Neural progenitor cell (in vitro differentiated cells): Measurements from ENCODE around the gene BCL2L13. TPM values are rescaled to one million over a fixed set of nuclear protein-coding genes. Genes with fewer than 3 reads are reported as not detected.

ENCODE experiments used
- DNase-seq: peaks from one replicate; pipeline ENCODE4 v3.0.0-alpha.2; 2016; ENCODE audit warnings: low spot score
- H2AFZ ChIP-seq: fragments of 200-600 bp; sonication (generic); replicated peaks from 2 replicates; pipeline ENCODE4 v1.6.1; 2016; ENCODE audit warnings: antibody characterized with exemption
- H3F3A ChIP-seq: fragments of 200-600 bp; sonication (generic); 2 replicates; pipeline ENCODE4 v1.6.1; 2016; ENCODE audit warnings: antibody characterized with exemption, low read depth
- H3K27ac ChIP-seq: fragments of 200-600 bp; sonication (generic); 2 replicates; pipeline ENCODE4 v1.5.1; 2016; ENCODE audit warnings: mild to moderate bottlenecking
- H3K27me3 ChIP-seq: fragments of 200-600 bp; sonication (generic); 2 replicates; pipeline ENCODE4 v1.6.1; 2016; ENCODE audit warnings: mild to moderate bottlenecking, moderate library complexity
- H3K36me3 ChIP-seq: fragments of 200-600 bp; sonication (generic); 2 replicates; pipeline ENCODE4 v1.5.1; 2016
- H3K4me1 ChIP-seq: fragments of 200-600 bp; sonication (generic); 2 replicates; pipeline ENCODE4 v1.6.1; 2016; ENCODE audit warnings: mixed run types
- H3K4me2 ChIP-seq: fragments of 200-600 bp; sonication (generic); 2 replicates; pipeline ENCODE4 v1.6.1; 2016
- H3K4me3 ChIP-seq: fragments of 200-600 bp; sonication (generic); 2 replicates; pipeline ENCODE4 v1.5.1; 2016
- H3K79me2 ChIP-seq: fragments of 200-600 bp; sonication (generic); 2 replicates; pipeline ENCODE4 v1.6.1; 2016; ENCODE audit warnings: low read depth
- H3K9ac ChIP-seq: fragments of 200-600 bp; sonication (generic); 2 replicates; pipeline ENCODE4 v1.6.1; 2016
- H3K9me3 ChIP-seq: fragments of 200-600 bp; sonication (generic); 2 replicates; pipeline ENCODE4 v1.5.1; 2016; ENCODE audit warnings: low read depth
- H4K20me1 ChIP-seq: fragments of 200-600 bp; sonication (generic); 2 replicates; pipeline ENCODE4 v1.6.1; 2016; ENCODE audit warnings: low read depth
- H3K27ac Mint-ChIP-seq: 3 replicates; pipeline ENCODE4 v1.8.0; 2021; ENCODE audit warnings: mixed read lengths
- H3K27me3 Mint-ChIP-seq: 2 replicates; pipeline ENCODE4 v1.8.0; 2022; ENCODE audit warnings: low read depth, mild to moderate bottlenecking, inconsistent platforms, moderate library complexity, mixed read lengths; ENCODE audit not compliant: insufficient read depth
- H3K36me3 Mint-ChIP-seq: 3 replicates; pipeline ENCODE4 v1.8.0; 2021; ENCODE audit warnings: mixed read lengths
- H3K4me1 Mint-ChIP-seq: 3 replicates; pipeline ENCODE4 v1.8.0; 2021; ENCODE audit warnings: mixed read lengths
- H3K4me3 Mint-ChIP-seq: 3 replicates; pipeline ENCODE4 v1.8.0; 2021; ENCODE audit warnings: mild to moderate bottlenecking, moderate library complexity, mixed read lengths
- H3K9me3 Mint-ChIP-seq: 3 replicates; pipeline ENCODE4 v1.8.0; 2020; ENCODE audit warnings: mixed read lengths
- EZH2 ChIP-seq: fragments of 200-600 bp; sonication (generic); IDR thresholded peaks from 2 replicates; pipeline ENCODE4 v1.6.1; 2017; ENCODE audit warnings: antibody characterized with exemption, mild to moderate bottlenecking, moderate library complexity
- EZH2phosphoT487 ChIP-seq: fragments of 200-600 bp; sonication (generic); IDR thresholded peaks from 2 replicates; pipeline ENCODE4 v1.6.1; 2017; ENCODE audit warnings: antibody characterized with exemption
- total RNA-seq: library from RNA; depleted of rRNA; stranded (reverse); fragments of >200 nt; gene quantifications from 2 replicates; pipeline ENCODE4 v1.2.3, GENCODE V29; 2015; ENCODE audit warnings: low replicate concordance
- TF ChIP-seq, protein P1 (sequence below): fragments of 200-600 bp; sonication (generic); IDR thresholded peaks from 2 replicates; pipeline ENCODE4 v1.5.1; 2017; ENCODE audit warnings: antibody characterized with exemption, mild to moderate bottlenecking

The BCL2L13 gene
- total RNA-seq, 1 donor from 2014 or later = 47.7 TPM

DNA sequence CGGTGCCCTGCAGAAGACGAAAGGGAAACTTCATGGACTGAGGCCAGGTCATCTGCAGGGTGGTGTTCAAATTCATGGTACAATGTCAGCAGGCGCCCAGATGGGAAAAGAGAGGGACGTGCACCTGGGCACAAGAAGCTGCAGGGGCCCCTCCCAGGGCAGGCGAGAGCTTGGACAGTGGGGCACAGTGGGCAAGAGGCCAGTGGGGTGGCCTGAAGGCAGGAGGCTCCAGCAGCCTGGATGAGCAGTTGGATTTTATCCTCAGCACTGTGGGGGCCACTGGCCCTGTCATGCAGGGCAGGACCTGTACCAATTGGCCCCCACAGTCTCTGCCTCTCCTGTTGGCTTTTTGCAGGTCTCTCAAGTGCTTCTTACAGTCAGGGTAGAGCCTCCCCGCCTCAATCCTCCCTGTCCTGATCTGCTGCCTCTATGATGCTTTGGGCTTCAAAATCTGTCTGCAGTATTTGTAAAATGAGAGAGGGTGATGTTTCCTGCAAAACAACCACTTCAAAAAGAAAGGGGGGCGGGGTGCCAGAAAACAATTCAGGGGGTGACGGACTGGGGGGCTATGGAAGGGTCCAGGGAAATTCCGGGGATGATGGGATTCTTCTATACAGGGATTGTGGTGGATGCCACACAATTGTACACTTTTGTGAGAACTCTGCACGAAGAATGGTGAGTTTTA is 137.4 kb downstream of the BCL2L13 start:
- no peaks in the 10 kb centered on the region for H3K36me3 Mint-ChIP-seq
- Histone ChIP-seq H3K9ac (no peak overlapping the region), H2AFZ (no peak overlapping the region), H3K27ac (no peak overlapping the region), H4K20me1 (no peaks in the 10 kb centered on the region), H3K4me3 (no peak overlapping the region), H3K79me2 (peaks cover 8% of the 10 kb centered on the region), H3K4me2 (no peak overlapping the region), H3K9me3 (no peaks in the 10 kb centered on the region), H3K27me3 (no peaks in the 10 kb centered on the region), H3K4me1 (peaks cover 19% of the 10 kb centered on the region), H3F3A (peaks cover 14% of the 10 kb centered on the region), H3K36me3 (no peaks in the 10 kb centered on the region)
- H3K9me3 Mint-ChIP-seq = no peaks in the 10 kb centered on the region
- peaks cover 49% of the 10 kb centered on the region for H3K4me1 Mint-ChIP-seq
- peak overlapping the region; percentile 94 for H3K27ac Mint-ChIP-seq
- H3K4me3 Mint-ChIP-seq = peak overlapping the region; percentile 84
- peaks cover 10% of the 10 kb centered on the region for H3K27me3 Mint-ChIP-seq
- no peak for DNase-seq
- TF ChIP-seq EZH2 = no peak
- TF ChIP-seq EZH2phosphoT487 = no peak
- TF ChIP-seq, protein P1, sequence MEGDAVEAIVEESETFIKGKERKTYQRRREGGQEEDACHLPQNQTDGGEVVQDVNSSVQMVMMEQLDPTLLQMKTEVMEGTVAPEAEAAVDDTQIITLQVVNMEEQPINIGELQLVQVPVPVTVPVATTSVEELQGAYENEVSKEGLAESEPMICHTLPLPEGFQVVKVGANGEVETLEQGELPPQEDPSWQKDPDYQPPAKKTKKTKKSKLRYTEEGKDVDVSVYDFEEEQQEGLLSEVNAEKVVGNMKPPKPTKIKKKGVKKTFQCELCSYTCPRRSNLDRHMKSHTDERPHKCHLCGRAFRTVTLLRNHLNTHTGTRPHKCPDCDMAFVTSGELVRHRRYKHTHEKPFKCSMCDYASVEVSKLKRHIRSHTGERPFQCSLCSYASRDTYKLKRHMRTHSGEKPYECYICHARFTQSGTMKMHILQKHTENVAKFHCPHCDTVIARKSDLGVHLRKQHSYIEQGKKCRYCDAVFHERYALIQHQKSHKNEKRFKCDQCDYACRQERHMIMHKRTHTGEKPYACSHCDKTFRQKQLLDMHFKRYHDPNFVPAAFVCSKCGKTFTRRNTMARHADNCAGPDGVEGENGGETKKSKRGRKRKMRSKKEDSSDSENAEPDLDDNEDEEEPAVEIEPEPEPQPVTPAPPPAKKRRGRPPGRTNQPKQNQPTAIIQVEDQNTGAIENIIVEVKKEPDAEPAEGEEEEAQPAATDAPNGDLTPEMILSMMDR = no peak

DNA sequence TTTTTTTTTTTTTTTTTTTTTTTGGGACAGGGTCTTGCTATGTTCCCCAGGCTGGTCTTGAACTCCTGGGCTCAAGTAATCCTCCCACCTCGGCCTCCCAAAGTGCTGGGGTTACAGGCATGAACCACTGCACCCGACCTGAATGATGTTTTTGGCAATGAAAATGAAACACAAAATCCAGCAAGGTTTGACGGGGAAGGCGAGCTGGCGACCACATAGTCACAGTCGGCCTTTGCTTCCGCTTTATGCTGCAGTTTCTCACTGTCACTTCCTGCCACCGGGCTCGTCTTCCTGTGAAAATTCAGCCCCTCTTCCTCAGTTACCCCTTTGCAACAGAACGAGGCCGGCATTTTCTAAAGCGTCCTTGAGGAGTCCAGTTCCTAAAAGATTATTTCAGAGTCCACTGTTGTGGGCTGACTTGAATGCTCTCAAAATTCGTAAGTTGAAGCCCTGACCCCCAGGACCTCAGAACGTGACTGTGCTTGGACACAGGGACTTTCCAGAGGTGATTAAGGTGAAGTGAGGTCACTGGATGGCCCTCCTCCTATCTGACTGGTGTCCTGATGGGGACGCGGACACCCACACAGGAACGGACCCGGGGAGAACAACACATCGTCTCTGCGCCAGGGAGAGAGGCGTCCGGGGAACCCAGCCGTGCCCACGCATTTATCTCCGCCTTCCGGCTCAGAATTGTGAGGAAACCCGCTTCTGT is 138.6 kb downstream of the BCL2L13 start:
- TF ChIP-seq EZH2phosphoT487 (no peak), EZH2 (no peak)
- TF ChIP-seq, protein P1 = no peak
- no peak for DNase-seq
- Histone ChIP-seq H3K4me1 (peaks cover 19% of the 10 kb centered on the region), H3K79me2 (peaks cover 8% of the 10 kb centered on the region), H3K36me3 (no peaks in the 10 kb centered on the region), H3K27me3 (no peaks in the 10 kb centered on the region), H2AFZ (no peak overlapping the region), H3K4me2 (no peak overlapping the region), H3K9me3 (no peaks in the 10 kb centered on the region), H3K9ac (no peak overlapping the region), H3F3A (peaks cover 14% of the 10 kb centered on the region), H3K4me3 (no peak overlapping the region), H3K27ac (no peak overlapping the region), H4K20me1 (no peaks in the 10 kb centered on the region)
- H3K27ac Mint-ChIP-seq = peak overlapping the region; percentile 89
- H3K4me3 Mint-ChIP-seq = no peak overlapping the region
- H3K27me3 Mint-ChIP-seq = peaks cover 13% of the 10 kb centered on the region
- no peaks in the 10 kb centered on the region for H3K36me3 Mint-ChIP-seq
- peaks cover 46% of the 10 kb centered on the region for H3K4me1 Mint-ChIP-seq
- H3K9me3 Mint-ChIP-seq = no peaks in the 10 kb centered on the region

DNA sequence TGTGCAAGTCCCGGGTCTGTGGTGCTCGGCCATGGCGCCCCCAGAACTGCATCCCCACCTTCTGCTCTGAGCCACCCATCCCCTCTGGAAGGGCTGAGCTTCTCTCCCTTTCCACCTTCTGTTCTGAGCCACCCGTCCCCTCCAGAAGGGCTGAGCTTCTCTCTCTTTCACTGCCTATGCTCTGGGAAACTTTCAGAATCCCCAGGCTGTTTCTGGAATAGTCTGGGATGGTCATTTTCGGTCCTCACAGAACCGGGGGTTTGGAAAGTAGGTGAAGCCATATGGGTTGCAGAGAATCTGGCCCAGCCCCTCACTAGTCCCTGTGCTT is 139.1 kb downstream of the BCL2L13 start:
- peaks cover 14% of the 10 kb centered on the region for H3K27me3 Mint-ChIP-seq
- H3K36me3 Mint-ChIP-seq = no peaks in the 10 kb centered on the region
- peaks cover 47% of the 10 kb centered on the region for H3K4me1 Mint-ChIP-seq
- H3K9me3 ChIP-seq = no peaks in the 10 kb centered on the region
- no peak overlapping the region for H3K4me2 ChIP-seq
- no peaks in the 10 kb centered on the region for H3K27me3 ChIP-seq
- no peaks in the 10 kb centered on the region for H3K9me3 Mint-ChIP-seq
- H3K27ac Mint-ChIP-seq = peak overlapping the region; percentile 89
- H2AFZ ChIP-seq = no peak overlapping the region
- H3K27ac ChIP-seq = no peak overlapping the region
- H3K9ac ChIP-seq = no peak overlapping the region
- H3F3A ChIP-seq = peaks cover 14% of the 10 kb centered on the region
- H3K4me1 ChIP-seq = peaks cover 18% of the 10 kb centered on the region
- H3K4me3 Mint-ChIP-seq = no peak overlapping the region
- H3K79me2 ChIP-seq = peaks cover 8% of the 10 kb centered on the region
- no peaks in the 10 kb centered on the region for H3K36me3 ChIP-seq
- TF ChIP-seq EZH2 (no peak), EZH2phosphoT487 (no peak)
- TF ChIP-seq, protein P1 = no peak
- H3K4me3 ChIP-seq = no peak overlapping the region
- no peak for DNase-seq
- no peaks in the 10 kb centered on the region for H4K20me1 ChIP-seq
